ENCODE data around the gene FAM83G. TPM values are rescaled to one million over a fixed set of nuclear protein-coding genes. Genes with fewer than 3 reads are reported as not detected.

FAM83G gene
- total and polyA plus RNA-seq, 2 donors (not counting 3 experiments of a cell fraction or from before 2014, with no cell fraction given): 7.0 to 10.9 TPM

GRCh38 chr17:19002805-19003542, 1.6 kb downstream of the FAM83G start:
- POLR2A ChIA-PET: no interaction called here
- no peaks in the 10 kb centered on the region for H3K9me1 ChIP-seq (replicated peaks; ENCODE audit: control insufficient read depth, extremely low read depth, insufficient read depth, low read length)
- peak overlapping the region; percentile 50 for H3K9ac ChIP-seq (replicated peaks; ENCODE audit: extremely low read depth, insufficient read depth, low read length)
- peak; percentile 18 for FAIRE-seq
- BruUV-seq (replicated peaks): no TSS peak
- no peaks in the 10 kb centered on the region for H3K36me3 ChIP-seq (ENCODE audit: control insufficient read depth in 2 of 2, extremely low read depth in 1 of 2, insufficient read depth in 2 of 2, low read length in 2 of 2)
- DNase-seq (ENCODE audit: low read depth, low spot score): no peak
- no peaks in the 10 kb centered on the region for H3K27me3 ChIP-seq (ENCODE audit: control insufficient read depth in 2 of 2, insufficient read depth in 2 of 2, low read length in 2 of 2)
- TF ChIP-seq MAX (IDR thresholded peaks at IDR 0.05; ENCODE audit: insufficient read depth, insufficient read length): no peak
- no peak for TF ChIP-seq MYC (IDR thresholded peaks at IDR 0.05; ENCODE audit: low read depth, low read length)
- H3K4me2 ChIP-seq (ENCODE audit: insufficient read depth, low read length): peak overlapping the region; percentile 70
- peaks cover 35% of the 10 kb centered on the region for H3K79me2 ChIP-seq (ENCODE audit: control insufficient read depth, insufficient read depth, low read length)
- peaks cover 24% of the 10 kb centered on the region for H3K4me1 ChIP-seq (ENCODE audit: control insufficient read depth, extremely low read depth, insufficient read depth, low read length)
- H4K20me1 ChIP-seq (replicated peaks; ENCODE audit: control insufficient read depth, extremely low read depth, insufficient read depth, low read length): no peaks in the 10 kb centered on the region
- no peaks in the 10 kb centered on the region for H3K9me3 ChIP-seq (replicated peaks; ENCODE audit: control insufficient read depth, insufficient read depth, low read length)
- dilution Hi-C loops (cut with MboI; ENCODE audit: extremely low pct_ligation_motif_present, low sequenced_read_pairs) (no loop called here), intact Hi-C loops (cut with micrococcal nuclease) (no loop called here)
- CTCF ChIA-PET: interaction anchor here (4.6 kb wide), 1 partner anchor 42 kb away, joined by 35 read pairs; no protein-coding TSS in a partner anchor
- H3K27ac ChIP-seq (ENCODE audit: insufficient read depth, low read depth, low read length): no peak overlapping the region
- H3K4me3 ChIP-seq (replicated peaks in 1 of 3; ENCODE audit: insufficient read depth in 1 of 3, low read depth in 1 of 3, low read length in 3 of 3): peak overlapping the region; percentile 38 to 74 (median 71)
- no peak overlapping the region for H2AFZ ChIP-seq (ENCODE audit: low read depth, low read length)

GRCh38 chr17:19001907-19002590, 2.5 kb downstream of the FAM83G start:
- H3K9me3 ChIP-seq (replicated peaks; ENCODE audit: control insufficient read depth, insufficient read depth, low read length): no peaks in the 10 kb centered on the region
- ChIA-PET CTCF (interaction anchor here (1.2 to 4.6 kb wide), 2 partner anchors 16 to 41 kb away, joined by 3 to 35 read pairs; no protein-coding TSS in a partner anchor), POLR2A (no interaction called here)
- H3K27ac ChIP-seq (ENCODE audit: insufficient read depth, low read depth, low read length): no peak overlapping the region
- H3K9me1 ChIP-seq (replicated peaks; ENCODE audit: control insufficient read depth, extremely low read depth, insufficient read depth, low read length): no peaks in the 10 kb centered on the region
- H3K4me2 ChIP-seq (ENCODE audit: insufficient read depth, low read length): peak overlapping the region; percentile 70
- H3K36me3 ChIP-seq (ENCODE audit: control insufficient read depth in 2 of 2, extremely low read depth in 1 of 2, insufficient read depth in 2 of 2, low read length in 2 of 2): peaks cover 0 to under 1% of the 10 kb centered on the region in 2 experiments
- dilution Hi-C loops (cut with MboI; ENCODE audit: extremely low pct_ligation_motif_present, low sequenced_read_pairs): no loop called here
- no TSS peak for BruUV-seq (replicated peaks)
- H3K4me3 ChIP-seq (replicated peaks in 1 of 3; ENCODE audit: insufficient read depth in 1 of 3, low read depth in 1 of 3, low read length in 3 of 3): no peak overlapping the region
- DNase-seq (ENCODE audit: low read depth, low spot score) (no peak), FAIRE-seq (no peak)
- no peaks in the 10 kb centered on the region for H4K20me1 ChIP-seq (replicated peaks; ENCODE audit: control insufficient read depth, extremely low read depth, insufficient read depth, low read length)
- H3K27me3 ChIP-seq (ENCODE audit: control insufficient read depth in 2 of 2, insufficient read depth in 2 of 2, low read length in 2 of 2): no peaks in the 10 kb centered on the region
- H2AFZ ChIP-seq (ENCODE audit: low read depth, low read length): no peak overlapping the region
- H3K4me1 ChIP-seq (ENCODE audit: control insufficient read depth, extremely low read depth, insufficient read depth, low read length): peaks cover 24% of the 10 kb centered on the region
- TF ChIP-seq POLR2A (IDR thresholded peaks at IDR 0.05; ENCODE audit: low read depth, low read length): no peak
- no peak for TF ChIP-seq FOS (IDR thresholded peaks at IDR 0.05; ENCODE audit: borderline replicate concordance, insufficient read depth, low read length)
- TF ChIP-seq CTCF (IDR thresholded peaks at IDR 0.05; ENCODE audit: extremely low read depth in 1 of 2, insufficient read depth in 1 of 2, low read depth in 1 of 2, low read length in 2 of 2): no peak
- TF ChIP-seq POLR2AphosphoS5 (IDR thresholded peaks at IDR 0.05; ENCODE audit: insufficient read depth, low read depth, low read length): no peak
- TF ChIP-seq MAX (IDR thresholded peaks at IDR 0.05; ENCODE audit: insufficient read depth, insufficient read length): no peak
- no peak for TF ChIP-seq MYC (IDR thresholded peaks at IDR 0.05; ENCODE audit: low read depth, low read length)
- TF ChIP-seq JUN (IDR thresholded peaks at IDR 0.05; ENCODE audit: borderline replicate concordance, insufficient read depth, insufficient read length, low read depth): no peak
- TF ChIP-seq EZH2 (IDR thresholded peaks at IDR 0.05; ENCODE audit: borderline replicate concordance, low read depth, low read length, severe bottlenecking): no peak
- no peak for TF ChIP-seq GATA2 (IDR thresholded peaks at IDR 0.05; ENCODE audit: insufficient read depth, insufficient read length, low read depth, low read length)
- intact Hi-C loops (cut with micrococcal nuclease): no loop called here
- peaks cover 37% of the 10 kb centered on the region for H3K79me2 ChIP-seq (ENCODE audit: control insufficient read depth, insufficient read depth, low read length)
- H3K9ac ChIP-seq (replicated peaks; ENCODE audit: extremely low read depth, insufficient read depth, low read length): no peak overlapping the region

Measured in endothelial cell of umbilical vein (primary cell).